ENCODE data around the gene AP5B1.

Gene AP5B1

DNA sequence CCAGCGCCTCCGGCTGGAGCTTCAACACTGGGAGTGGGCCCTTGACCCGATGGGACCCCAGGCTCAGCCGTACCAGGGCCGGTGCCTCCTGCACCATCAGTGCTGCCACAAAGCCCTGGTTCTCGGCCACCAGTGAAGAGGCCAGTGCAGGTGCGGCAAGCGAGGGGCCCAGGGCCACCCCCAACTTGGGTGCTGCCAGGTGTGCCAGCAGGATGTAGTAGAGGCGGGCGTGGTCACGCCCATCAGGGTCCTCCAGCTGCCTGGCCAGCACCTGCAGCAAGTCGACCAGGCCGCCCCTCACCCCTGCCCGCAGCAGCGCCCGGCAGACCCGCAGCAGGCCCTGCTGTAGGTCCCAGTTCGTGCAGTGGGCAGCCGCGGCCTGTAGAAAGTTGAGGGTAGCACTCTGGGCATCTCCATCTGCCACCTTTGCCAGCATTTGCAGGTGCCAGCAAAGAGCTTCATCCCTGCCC is 2.3 kb downstream of the AP5B1 start:
- DNase-seq: no peak
- Mint-ChIP-seq H3K4me1 (no peaks in the 10 kb centered on the region), H3K27me3 (ENCODE audit: low read depth, poor library complexity) (peaks cover 28% of the 10 kb centered on the region), H3K36me3 (ENCODE audit: low read depth) (peaks cover 15% of the 10 kb centered on the region), H3K4me3 (no peak overlapping the region), H3K9me3 (no peaks in the 10 kb centered on the region), H3K27ac (no peak overlapping the region)
- TF ChIP-seq, protein P1, sequence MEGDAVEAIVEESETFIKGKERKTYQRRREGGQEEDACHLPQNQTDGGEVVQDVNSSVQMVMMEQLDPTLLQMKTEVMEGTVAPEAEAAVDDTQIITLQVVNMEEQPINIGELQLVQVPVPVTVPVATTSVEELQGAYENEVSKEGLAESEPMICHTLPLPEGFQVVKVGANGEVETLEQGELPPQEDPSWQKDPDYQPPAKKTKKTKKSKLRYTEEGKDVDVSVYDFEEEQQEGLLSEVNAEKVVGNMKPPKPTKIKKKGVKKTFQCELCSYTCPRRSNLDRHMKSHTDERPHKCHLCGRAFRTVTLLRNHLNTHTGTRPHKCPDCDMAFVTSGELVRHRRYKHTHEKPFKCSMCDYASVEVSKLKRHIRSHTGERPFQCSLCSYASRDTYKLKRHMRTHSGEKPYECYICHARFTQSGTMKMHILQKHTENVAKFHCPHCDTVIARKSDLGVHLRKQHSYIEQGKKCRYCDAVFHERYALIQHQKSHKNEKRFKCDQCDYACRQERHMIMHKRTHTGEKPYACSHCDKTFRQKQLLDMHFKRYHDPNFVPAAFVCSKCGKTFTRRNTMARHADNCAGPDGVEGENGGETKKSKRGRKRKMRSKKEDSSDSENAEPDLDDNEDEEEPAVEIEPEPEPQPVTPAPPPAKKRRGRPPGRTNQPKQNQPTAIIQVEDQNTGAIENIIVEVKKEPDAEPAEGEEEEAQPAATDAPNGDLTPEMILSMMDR (IDR thresholded peaks at IDR 0.05): no peak

DNA sequence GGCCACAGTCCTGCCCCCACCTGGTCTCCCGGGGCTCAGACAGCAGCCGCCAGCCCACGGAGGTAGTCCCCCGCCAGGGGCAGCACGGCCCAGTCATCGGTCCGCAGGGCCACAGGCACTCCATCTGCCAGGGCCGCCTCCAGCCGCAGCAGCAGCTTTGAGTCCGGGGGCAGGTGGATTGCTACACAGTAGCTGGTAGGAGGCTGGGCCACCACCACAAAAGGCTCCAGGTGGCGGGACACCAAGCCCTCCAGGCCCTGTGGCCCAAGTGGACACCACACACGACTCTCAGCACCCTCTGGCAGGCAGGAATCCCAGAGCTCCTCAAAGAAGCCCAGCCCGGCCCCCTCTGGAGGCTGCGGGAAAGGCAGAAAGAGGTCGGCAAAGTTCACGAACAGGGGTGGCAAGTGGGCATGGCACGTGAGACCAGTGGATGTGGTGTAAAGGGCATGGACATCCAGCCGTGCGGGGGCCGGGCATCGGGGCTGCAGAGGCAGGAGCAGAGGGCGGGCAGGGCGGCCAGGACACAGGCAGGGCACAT is 2.9 kb downstream of the AP5B1 start:
- Mint-ChIP-seq H3K36me3 (ENCODE audit: low read depth) (peaks cover 11% of the 10 kb centered on the region), H3K27ac (no peak overlapping the region), H3K9me3 (no peaks in the 10 kb centered on the region), H3K4me1 (no peaks in the 10 kb centered on the region), H3K4me3 (no peak overlapping the region), H3K27me3 (ENCODE audit: low read depth, poor library complexity) (peaks cover 22% of the 10 kb centered on the region)
- TF ChIP-seq, protein P1 (IDR thresholded peaks at IDR 0.05): no peak
- DNase-seq: no peak

DNA sequence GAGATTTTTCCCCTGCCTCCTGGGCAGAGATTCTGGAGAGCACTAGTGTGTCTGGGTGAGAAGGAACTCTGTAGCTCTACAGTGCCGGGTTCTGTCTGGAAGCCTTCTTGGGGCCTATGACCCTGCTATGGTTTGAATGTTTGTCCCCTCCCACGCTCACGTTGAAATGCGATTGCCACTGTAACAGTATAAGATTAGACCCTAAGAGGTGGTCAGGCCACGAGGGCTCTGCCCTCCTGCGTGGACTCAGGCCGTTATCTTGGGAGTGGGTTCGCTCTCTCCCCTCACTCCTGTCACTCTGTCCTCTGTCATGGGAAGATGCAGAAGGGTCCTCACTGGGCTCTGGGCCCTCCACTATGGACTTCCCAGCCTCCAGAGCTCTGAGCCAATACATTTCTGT is 3.5 kb downstream of the AP5B1 start:
- Mint-ChIP-seq H3K27ac (peak overlapping the region; percentile 39), H3K4me1 (no peaks in the 10 kb centered on the region), H3K9me3 (no peaks in the 10 kb centered on the region), H3K4me3 (no peak overlapping the region), H3K27me3 (ENCODE audit: low read depth, poor library complexity) (peaks cover 16% of the 10 kb centered on the region), H3K36me3 (ENCODE audit: low read depth) (peaks cover 10% of the 10 kb centered on the region)
- no peak for DNase-seq
- TF ChIP-seq, protein P1 (IDR thresholded peaks at IDR 0.05): no peak

DNA sequence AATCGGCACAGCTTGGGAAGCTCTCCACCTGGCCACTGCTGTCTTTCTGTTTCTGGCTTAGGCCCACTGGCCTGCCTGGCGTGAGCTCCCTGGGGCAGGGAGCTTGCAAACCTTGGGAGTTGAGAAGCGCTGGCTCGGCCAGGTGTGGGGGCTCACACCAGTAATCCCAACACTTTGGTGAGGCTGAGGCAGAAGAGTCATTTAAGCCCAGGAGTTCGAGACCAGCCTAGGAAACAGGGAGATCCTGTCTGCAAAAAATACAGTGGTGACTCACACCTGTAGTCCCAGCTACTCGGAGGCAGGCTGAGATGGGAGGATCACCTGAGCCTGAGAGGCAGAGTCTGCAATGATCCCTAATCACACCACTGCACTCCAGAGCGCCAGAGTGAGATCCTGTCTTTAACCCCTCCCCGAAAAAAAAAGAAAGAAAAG is 4.0 kb downstream of the AP5B1 start:
- TF ChIP-seq, protein P1 (IDR thresholded peaks at IDR 0.05): no peak
- no peaks in the 10 kb centered on the region for H3K9me3 Mint-ChIP-seq
- no peak overlapping the region for H3K27ac Mint-ChIP-seq
- H3K4me1 Mint-ChIP-seq: no peaks in the 10 kb centered on the region
- peaks cover 10% of the 10 kb centered on the region for H3K36me3 Mint-ChIP-seq (ENCODE audit: low read depth)
- peaks cover 10% of the 10 kb centered on the region for H3K27me3 Mint-ChIP-seq (ENCODE audit: low read depth, poor library complexity)
- H3K4me3 Mint-ChIP-seq: no peak overlapping the region
- DNase-seq: no peak

DNA sequence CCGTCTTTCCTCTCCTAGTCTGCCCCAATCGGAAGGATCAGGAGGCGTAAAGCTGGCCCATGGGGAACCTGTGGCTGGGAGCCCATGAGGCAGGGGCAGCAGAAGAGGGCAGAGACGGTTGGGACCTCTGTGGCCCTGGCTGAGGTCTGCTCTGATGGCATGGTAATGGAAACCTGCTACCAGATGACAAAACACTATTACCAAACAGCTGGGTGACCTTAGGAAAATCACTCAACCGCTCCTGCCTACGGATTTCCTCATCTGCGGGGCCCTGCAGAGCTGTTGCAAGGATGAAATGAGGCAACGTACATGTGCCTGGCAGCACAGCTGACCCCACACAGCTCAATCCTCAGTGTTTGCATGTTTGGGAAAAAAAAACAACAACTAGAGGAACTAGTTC is 4.6 kb downstream of the AP5B1 start:
- H3K27me3 Mint-ChIP-seq (ENCODE audit: low read depth, poor library complexity): peaks cover 7% of the 10 kb centered on the region
- no peak overlapping the region for H3K4me3 Mint-ChIP-seq
- TF ChIP-seq, protein P1 (IDR thresholded peaks at IDR 0.05): no peak
- H3K4me1 Mint-ChIP-seq: peaks cover 5% of the 10 kb centered on the region
- H3K9me3 Mint-ChIP-seq: no peaks in the 10 kb centered on the region
- peaks cover 10% of the 10 kb centered on the region for H3K36me3 Mint-ChIP-seq (ENCODE audit: low read depth)
- DNase-seq: no peak
- H3K27ac Mint-ChIP-seq: no peak overlapping the region

All from nephron progenitor cell (in vitro differentiated cells).